Posterior vena cava (tissue), 2 donors: Measurements from ENCODE around the gene LGR6. TPM values are rescaled to one million over a fixed set of nuclear protein-coding genes. Genes with fewer than 3 reads are reported as not detected.

Experiments
- DNase-seq: peaks from one replicate; pipeline ENCODE4 v3.0.0-alpha.2; 2020; ENCODE audit warnings: low spot score
- intact Hi-C, 2 donors: fragments of 100-400 bp; cut with DNase I; formaldehyde crosslinking; loops; one replicate each; pipeline versions ENCODE4 v1.14.1 to v1.14.2; 2022 to 2023
- total RNA-seq, 2 donors: library from RNA; stranded (reverse); fragmentation: NEBNext Ultra II Directional; extraction: Animal tissue kit (Norgen Biotek cat#: 25700); gene quantifications; one replicate each; pipeline ENCODE4 v1.2.1, GENCODE V29; 2021
- donor health status: DM: yes; HTN: yes; CAD: no.
- donor health status: DM: yes; HTN: yes; CAD: no.

LGR6 gene
- total RNA-seq, 2 donors from 2014 or later: 0.28 to 0.43 TPM

- DNase-seq: no peak
- intact Hi-C loops: no loop called here
Observed at GRCh38 chr1:202210385-202210784, 16.8 kb downstream of the LGR6 start.

DNA sequence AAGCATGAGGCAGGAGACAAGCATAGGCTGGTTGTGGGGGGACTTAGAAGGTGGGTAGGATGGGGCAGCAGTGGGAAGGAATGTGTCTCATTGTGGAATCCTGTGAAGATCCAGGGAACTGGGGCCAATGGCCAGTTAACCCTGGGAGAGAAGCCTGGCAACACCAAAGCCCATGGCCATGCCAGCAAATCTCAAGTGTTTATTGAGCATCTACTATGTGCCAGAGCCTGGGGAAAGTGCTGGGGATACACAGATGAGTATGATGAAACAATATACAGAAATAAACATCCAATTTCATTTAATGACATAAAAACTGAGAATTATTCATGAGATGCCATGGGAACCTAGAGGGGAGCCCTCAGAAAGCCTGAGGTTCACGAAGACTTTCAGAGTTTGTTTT is 17.4 kb downstream of the LGR6 start:
- intact Hi-C loops: no loop called here

DNA sequence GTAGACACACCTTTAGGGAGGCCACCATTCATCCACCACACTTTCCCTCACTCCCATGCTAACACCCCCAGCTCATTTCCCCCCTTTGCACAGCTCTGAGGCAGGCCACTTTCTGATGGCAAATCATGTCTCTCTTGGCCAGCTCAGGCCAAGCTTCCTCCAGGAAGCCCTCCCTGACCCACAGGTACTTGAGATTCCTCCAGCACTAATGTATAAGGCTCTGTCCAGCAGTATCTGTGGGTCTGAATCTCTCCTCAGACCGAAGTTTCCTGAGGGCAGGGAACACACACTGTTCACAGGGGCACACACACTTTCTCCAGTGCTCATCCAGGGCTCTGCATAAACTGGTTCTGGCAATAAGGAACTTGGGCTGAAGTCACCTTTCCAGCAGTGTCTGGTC is 19.2 kb downstream of the LGR6 start:
- no peak for DNase-seq
- intact Hi-C loops: no loop called here

More for the DNA sequence above, 17.4 kb downstream of the LGR6 start:
- no peak for DNase-seq

DNA sequence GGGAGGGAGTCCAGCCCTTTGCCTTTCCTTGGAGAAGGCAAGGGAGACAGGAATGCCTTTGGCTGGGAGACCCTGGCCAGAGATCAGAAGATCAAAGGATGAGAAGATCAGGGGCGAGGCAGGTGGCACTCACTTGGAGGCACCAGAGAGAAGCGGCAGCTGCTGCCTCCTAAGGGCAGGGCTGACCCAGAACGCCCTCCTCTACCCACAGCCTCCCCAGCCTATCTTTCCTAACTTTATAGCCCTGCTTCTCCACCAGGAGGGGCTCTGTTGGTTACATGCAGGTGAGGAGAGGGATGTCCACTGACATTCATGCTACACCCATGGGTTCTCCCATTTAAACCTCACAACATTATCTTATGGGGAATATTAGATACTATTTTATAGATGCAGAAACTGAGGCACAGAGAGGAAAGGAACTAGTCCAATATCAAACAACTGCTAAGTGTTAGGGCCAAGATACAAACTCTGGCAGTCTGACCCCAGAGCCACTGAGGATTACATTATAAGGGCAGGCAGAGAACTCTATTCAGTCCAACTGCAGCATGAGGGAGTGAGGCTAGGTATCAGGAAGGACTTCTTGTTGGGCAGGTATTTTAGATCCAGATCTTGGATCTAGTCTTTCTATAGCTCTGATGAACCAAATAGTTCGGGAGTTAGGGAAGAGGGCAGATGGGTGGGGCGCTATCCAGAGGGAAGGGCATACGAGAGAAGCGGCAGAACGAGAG is 19.9 kb downstream of the LGR6 start:
- DNase-seq: no peak
- intact Hi-C loops: no loop called here

GRCh38 chr1:202214089-202214843 is 20.7 kb downstream of the LGR6 start:
- no peak for DNase-seq
- intact Hi-C loops: no loop called here

DNA sequence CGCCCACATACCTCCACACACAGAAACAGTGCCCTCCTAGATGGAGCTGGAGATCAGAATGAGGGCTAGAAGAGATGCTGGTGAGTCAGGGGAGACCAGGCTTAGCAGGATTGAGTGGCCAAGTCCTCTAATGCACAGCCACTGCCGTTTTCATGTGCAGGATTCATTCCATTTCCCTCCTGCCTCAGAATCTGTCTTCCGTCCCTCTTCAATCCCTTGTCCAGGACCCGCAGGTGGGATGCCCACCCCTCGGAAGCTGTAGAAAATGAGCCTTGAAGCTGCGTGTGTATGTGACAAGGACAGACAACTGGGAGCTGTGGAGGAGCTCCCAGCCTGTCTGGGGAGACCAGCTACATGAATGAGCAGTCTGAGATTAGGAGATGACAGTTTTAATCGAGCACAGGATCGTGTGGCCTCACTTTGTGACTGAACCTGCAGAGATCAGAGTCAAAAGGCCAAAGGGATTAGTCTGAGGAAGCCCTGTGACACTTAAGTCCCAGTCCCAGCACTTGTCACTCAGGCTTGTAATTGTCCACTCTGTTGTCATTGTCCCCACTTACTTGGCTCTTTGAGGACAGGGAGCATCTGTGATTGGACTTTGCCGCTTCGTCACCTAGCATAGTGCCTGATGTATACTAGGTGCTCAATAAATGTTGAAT is 22.0 kb downstream of the LGR6 start:
- intact Hi-C loops: no loop called here

DNA sequence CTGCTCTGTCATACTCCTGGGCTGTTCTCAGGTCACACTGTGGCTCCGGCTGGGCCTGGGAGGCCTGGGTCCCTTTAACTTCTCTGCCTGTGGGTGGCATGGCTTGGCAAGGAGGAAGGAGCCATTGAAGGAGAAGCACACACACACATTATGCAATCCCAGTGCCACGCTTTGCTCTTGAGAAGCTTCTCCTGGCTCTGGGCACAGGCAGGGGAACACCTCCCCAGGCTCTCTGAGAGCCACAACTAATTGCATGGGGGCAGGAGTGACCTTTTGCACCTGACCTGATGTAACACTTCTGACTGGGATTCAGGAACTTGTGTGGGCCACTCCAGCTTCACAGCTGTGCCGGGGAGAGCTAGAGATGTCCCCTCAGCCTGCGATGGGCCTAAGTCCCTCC is 23.1 kb downstream of the LGR6 start:
- intact Hi-C loops: no loop called here
- no peak for DNase-seq

More for the DNA sequence above, 22.0 kb downstream of the LGR6 start:
- DNase-seq: no peak

GRCh38 chr1:202217516-202217915 is 23.9 kb downstream of the LGR6 start:
- DNase-seq: no peak
- intact Hi-C loops: no loop called here

DNA sequence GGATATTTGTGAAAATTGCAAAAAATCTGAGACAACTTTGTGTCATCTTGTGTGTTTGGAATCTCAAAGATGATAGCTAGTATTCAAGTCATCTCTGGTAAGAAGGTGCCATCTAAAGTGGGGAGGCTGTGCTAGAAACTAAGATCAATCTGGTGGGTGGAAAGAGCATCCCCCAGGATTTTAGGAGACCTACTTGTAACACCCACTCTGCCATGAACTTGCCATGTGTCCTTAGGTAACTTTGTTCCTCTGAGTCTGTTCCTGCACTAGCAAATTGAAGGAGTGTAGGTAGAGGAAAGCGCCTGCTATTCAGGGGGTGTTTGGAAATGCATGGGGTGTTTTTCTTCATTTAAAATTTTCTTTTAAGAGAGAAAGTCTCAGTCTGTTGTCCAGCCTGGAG is 24.4 kb downstream of the LGR6 start:
- no peak for DNase-seq
- intact Hi-C loops: no loop called here

GRCh38 chr1:202220733-202221132 is 27.1 kb downstream of the LGR6 start:
- DNase-seq: no peak
- intact Hi-C loops: no loop called here

DNA sequence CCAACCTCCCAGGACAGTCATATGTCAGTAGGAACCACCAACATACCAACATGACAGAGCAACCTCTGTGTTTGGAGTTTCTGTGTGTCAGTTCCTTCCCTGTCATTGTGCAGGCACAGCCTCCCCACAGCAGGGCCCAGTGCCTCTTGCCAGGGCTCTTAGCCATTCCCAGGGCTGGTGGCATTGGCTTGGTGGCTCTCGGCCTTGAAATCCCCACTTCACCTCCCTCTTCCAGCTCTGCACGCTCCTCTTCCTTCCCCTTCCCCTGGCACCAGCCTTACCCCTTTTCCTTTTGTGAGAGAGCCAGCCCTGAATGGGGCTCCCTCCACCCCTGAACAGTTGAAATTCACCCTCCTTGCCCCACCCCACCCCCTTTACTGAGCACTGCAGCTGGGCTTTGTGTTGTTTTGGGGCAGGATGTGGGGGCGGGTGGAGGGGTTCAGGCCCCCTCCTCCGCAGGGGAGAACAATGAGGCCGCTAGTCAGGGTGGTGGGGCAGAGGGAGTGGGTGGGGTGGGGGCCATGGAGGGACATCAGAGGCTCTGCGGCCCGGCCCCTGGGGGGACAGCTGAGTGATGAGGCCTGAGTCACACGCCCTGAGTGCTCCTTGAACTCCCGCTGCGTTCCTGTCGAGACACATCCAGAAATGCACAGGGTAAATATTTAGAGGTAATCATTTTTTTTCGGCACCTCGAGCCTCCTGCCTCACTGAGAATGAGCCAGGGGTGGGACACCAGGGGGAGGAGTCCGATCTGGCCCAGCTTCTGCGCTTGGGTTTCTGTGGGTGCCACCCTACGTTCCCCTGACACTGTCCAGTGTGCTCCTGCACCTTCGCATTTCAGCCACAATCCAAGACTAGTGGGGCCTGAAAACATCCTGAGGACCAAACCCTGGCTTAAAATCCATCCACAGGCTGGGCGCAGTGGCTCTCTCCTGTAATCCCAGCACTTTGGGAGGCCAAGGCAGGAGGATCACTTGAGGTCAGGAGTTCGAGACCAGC is 28.6 kb downstream of the LGR6 start:
- no peak for DNase-seq
- intact Hi-C loops: no loop called here

DNA sequence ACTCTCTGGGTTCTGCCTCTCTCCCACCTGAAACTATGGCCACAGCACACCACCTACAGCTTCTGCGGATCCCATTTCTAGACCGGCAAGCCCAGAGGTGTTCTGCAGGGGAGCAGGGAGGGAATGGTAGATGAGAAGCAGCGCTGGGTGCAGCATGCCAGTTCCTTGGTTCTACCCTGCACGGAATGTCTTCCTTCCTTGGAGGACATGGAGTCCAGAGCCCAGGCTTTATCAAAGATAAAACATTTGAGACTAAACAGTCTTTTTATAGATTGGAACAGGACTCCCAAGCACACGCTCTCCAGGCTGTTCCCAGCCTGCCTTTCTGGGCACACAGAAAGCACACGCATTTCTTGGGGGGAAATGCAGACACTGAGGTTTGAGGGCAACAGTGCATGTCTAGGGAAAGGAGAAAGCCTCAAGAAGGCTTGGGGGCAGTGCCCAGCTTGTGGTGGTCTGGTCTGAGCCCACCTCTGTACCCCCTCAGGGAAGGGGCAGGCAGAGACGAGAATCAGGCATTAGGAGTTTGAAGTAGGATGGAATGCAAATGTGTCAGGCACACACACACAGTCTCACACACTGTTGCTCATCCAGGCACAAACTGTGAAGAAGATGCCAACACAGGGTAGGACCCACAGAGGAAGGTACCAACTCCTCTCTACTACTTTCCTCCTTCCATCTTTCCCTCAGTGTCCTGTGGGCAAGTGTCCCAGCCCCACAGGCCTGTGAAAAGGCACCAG is 29.7 kb downstream of the LGR6 start:
- intact Hi-C loops: no loop called here
- no peak for DNase-seq

GRCh38 chr1:202224453-202224852 is 30.9 kb downstream of the LGR6 start:
- intact Hi-C loops: no loop called here

GRCh38 chr1:202225131-202225530 is 31.5 kb downstream of the LGR6 start:
- intact Hi-C loops: no loop called here
- no peak for DNase-seq

More at GRCh38 chr1:202224453-202224852, 30.9 kb downstream of the LGR6 start:
- DNase-seq: no peak

DNA sequence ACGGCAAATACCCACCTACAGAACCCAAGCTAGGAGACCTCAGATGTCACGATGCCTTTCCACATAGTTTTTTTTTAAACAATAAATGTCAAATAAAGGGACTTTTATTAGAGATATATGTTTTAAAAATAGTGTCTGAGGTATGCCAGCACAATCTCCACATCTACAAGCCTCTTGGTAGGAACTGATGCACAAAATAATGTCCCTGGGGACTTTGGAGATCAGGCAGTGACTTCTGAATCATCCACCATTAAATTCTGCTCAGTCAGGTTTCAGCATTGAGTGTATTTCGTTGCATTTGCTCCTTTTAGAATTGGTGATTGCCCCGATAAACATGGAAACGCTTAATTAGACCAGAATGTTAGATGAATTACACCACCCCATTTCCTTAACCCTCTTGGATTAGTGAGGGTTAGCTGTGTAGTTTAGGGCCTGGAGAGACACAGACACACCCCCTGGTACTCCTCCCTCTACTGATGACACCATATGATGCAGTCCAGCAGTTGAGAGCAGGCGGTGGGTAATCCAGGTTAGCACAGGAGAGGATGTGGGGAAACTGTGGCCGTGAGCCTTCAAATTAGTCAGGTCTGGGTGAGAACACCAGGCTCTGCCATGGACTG is 33.6 kb downstream of the LGR6 start:
- DNase-seq: no peak
- intact Hi-C loops: no loop called here

DNA sequence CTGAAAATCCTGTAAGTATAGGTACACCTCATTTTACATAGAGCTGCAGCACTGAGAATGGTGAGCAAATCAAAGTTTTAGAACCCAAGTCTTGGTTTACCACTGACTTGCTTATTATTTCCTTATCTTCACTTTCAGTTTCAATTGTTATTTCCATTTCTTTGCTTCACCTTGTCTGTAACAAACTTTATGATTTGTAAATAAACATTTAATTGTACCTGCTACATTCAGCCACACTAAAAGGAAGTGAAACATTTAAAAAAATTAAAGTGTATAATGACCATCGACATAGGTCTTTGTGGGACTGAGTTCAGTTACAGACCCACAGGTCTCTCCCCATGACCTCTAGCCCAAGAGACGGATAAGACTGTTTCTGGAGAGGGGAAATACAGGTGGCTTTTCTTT is 34.4 kb downstream of the LGR6 start:
- intact Hi-C loops: no loop called here
- no peak for DNase-seq

DNA sequence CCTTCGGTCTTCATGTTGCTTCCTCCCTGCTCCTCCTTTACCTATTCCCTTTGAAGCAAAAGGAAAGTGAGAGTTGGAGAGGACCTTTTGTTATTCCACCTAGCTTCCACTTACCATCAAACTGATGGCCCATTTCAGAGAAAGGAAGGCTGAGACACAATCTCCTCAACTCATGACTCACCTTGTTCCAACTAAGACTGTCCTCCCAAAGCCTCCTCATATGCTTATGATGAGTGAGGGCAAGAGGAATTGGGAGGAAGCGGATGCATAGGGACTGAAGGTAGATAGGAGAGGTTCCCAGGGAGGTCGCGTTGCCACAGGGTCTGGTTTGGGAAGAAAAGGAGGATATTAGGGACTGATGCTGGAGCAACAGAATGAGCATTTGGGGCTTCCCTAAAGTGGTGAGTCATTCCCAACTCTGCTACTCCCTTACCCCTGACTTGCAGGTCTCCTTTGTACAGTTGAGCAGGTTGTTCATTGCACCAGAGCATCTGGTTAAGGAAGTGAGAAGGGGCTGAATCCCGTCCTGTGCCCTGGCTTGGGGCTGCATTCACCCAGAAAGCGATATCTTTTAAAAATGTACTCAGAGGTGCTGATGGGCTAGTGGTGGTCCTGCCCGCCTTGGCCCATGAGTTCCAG is 35.0 kb downstream of the LGR6 start:
- intact Hi-C loops: no loop called here
- no peak for DNase-seq

GRCh38 chr1:202229376-202229775 is 35.8 kb downstream of the LGR6 start:
- no peak for DNase-seq
- intact Hi-C loops: no loop called here
